ENCODE data around the gene FAM13A. TPM values are rescaled to one million over a fixed set of nuclear protein-coding genes. Genes with fewer than 3 reads are reported as not detected.
A peak's percentile ranks its signal among the peaks of the same experiment; 100 is the strongest.

Gene FAM13A
- polyA plus RNA-seq, 1 of the 3 experiments (the other 2 are of a cell fraction) = 0.67 TPM

DNA sequence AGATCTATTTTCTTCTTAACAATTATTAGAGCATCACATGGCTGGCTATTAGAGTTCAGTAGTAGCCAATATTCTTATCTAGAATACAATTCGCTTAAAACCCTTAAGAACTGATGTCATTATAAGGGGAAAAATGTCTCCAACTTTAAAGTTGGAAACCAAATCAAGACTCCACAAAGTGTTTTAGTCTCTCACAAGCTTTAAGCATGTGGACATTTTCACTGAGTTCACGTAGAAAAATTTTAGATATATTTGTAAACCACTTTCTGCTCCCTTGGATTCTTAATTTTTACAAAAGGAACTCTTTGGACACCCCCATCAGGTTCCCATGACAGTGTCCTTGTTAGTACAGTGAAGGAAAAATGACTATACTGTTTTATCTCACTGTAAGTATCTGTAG, 235.5 kb downstream of the FAM13A start:
- peak overlapping the region; percentile 77 for H2AFZ ChIP-seq (ENCODE audit: low read depth)
- no peaks in the 10 kb centered on the region for H3K9me2 ChIP-seq
- no peaks in the 10 kb centered on the region for H4K20me1 ChIP-seq (ENCODE audit: insufficient read depth)
- peaks cover 4% of the 10 kb centered on the region for H3F3A ChIP-seq (replicated peaks; ENCODE audit: insufficient read depth)
- ChIA-PET CTCF (interaction anchor here (0.7 to 6.4 kb wide), 6 partner anchors 13 to 282 kb away, joined by 3 to 184 read pairs (median 5); no protein-coding TSS in a partner anchor), POLR2A (no interaction called here)
- H3K79me2 ChIP-seq (ENCODE audit: insufficient read depth) = no peaks in the 10 kb centered on the region
- H3K9ac ChIP-seq = peak overlapping the region; percentile 47; the same call in 1 of the 2 replicates
- H3K4me2 ChIP-seq = peak overlapping the region; percentile 76
- no peaks in the 10 kb centered on the region for H3K36me3 ChIP-seq (replicated peaks in 1 of 2; ENCODE audit: control insufficient read depth in 1 of 2, insufficient read depth in 2 of 2, low read length in 1 of 2)
- TF ChIP-seq FOXM1 (IDR thresholded peaks at IDR 0.05; ENCODE audit: low read depth) (no peak), MXI1 (IDR thresholded peaks at IDR 0.05; ENCODE audit: low read depth, low read length) (no peak), MEF2A (IDR thresholded peaks at IDR 0.05; ENCODE audit: borderline replicate concordance, low read depth) (no peak), GABPA (IDR thresholded peaks at IDR 0.05; ENCODE audit: low read depth) (no peak), YY1 (IDR thresholded peaks at IDR 0.05; ENCODE audit: low read depth) (no peak), FOXJ3 (CRISPR knock-in tag; IDR thresholded peaks at IDR 0.05) (no peak), NFIC (IDR thresholded peaks at IDR 0.05; ENCODE audit: borderline replicate concordance) (no peak), POLR2AphosphoS5 (IDR thresholded peaks at IDR 0.05; ENCODE audit: low read depth, low read length) (no peak), TEAD4 (IDR thresholded peaks at IDR 0.05; ENCODE audit: borderline replicate concordance, insufficient read depth) (no peak), NRF1 (IDR thresholded peaks at IDR 0.05; ENCODE audit: low read depth, low read length) (no peak), EZH2phosphoT487 (IDR thresholded peaks at IDR 0.05; ENCODE audit: borderline replicate concordance, low read depth) (no peak), RAD21 (IDR thresholded peaks at IDR 0.05; ENCODE audit: low read length) (no peak)
- TF ChIP-seq, protein P1, sequence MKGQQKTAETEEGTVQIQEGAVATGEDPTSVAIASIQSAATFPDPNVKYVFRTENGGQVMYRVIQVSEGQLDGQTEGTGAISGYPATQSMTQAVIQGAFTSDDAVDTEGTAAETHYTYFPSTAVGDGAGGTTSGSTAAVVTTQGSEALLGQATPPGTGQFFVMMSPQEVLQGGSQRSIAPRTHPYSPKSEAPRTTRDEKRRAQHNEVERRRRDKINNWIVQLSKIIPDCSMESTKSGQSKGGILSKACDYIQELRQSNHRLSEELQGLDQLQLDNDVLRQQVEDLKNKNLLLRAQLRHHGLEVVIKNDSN (IDR thresholded peaks at IDR 0.05; ENCODE audit: borderline replicate concordance, low read depth) = no peak
- TF ChIP-seq, protein P2, sequence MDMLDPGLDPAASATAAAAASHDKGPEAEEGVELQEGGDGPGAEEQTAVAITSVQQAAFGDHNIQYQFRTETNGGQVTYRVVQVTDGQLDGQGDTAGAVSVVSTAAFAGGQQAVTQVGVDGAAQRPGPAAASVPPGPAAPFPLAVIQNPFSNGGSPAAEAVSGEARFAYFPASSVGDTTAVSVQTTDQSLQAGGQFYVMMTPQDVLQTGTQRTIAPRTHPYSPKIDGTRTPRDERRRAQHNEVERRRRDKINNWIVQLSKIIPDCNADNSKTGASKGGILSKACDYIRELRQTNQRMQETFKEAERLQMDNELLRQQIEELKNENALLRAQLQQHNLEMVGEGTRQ (IDR thresholded peaks at IDR 0.05; ENCODE audit: borderline replicate concordance, low read depth, low read length) = no peak
- TF ChIP-seq, protein P3, sequence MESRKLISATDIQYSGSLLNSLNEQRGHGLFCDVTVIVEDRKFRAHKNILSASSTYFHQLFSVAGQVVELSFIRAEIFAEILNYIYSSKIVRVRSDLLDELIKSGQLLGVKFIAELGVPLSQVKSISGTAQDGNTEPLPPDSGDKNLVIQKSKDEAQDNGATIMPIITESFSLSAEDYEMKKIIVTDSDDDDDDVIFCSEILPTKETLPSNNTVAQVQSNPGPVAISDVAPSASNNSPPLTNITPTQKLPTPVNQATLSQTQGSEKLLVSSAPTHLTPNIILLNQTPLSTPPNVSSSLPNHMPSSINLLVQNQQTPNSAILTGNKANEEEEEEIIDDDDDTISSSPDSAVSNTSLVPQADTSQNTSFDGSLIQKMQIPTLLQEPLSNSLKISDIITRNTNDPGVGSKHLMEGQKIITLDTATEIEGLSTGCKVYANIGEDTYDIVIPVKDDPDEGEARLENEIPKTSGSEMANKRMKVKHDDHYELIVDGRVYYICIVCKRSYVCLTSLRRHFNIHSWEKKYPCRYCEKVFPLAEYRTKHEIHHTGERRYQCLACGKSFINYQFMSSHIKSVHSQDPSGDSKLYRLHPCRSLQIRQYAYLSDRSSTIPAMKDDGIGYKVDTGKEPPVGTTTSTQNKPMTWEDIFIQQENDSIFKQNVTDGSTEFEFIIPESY (IDR thresholded peaks at IDR 0.05; ENCODE audit: borderline replicate concordance, low read depth) = no peak
- peak overlapping the region in 1 of 2 experiments; percentile 87 for H3K27ac ChIP-seq (ENCODE audit: low read depth in 2 of 2, low read length in 1 of 2)
- H3K4me3 ChIP-seq (ENCODE audit: low read depth in 2 of 2, low read length in 1 of 2) = peak overlapping the region; percentile 36 to 57; a peak in 2 of 4 replicates
- H3K4me1 ChIP-seq (ENCODE audit: control insufficient read depth in 1 of 2, insufficient read depth in 2 of 2, low read depth in 1 of 2, low read length in 1 of 2) = peaks cover 0 to 9% of the 10 kb centered on the region in 2 experiments; a peak in 2 of 4 replicates
- WGBS (ENCODE audit: low lambda C conversion rate) = 48% methylated on average over 2 of the region's 2 CpGs
- no peak for DNase-seq
- no peaks in the 10 kb centered on the region for H3K27me3 ChIP-seq (ENCODE audit: insufficient read depth)
- no peaks in the 10 kb centered on the region for H3K9me3 ChIP-seq
